Nephron (organoid): ENCODE measurements around the gene SMIM41.

ENCODE experiments used
- H3K27ac Mint-ChIP-seq, 3 experiments: 2 replicates each; pipeline ENCODE4 v1.8.0; 2020; ENCODE audit warnings: mixed read lengths in 3 of 3, mild to moderate bottlenecking in 2 of 3, moderate library complexity in 1 of 3
- H3K27me3 Mint-ChIP-seq: 2 replicates; pipeline ENCODE4 v1.8.0; 2021; ENCODE audit warnings: low read depth, mild to moderate bottlenecking, moderate library complexity, mixed read lengths
- H3K36me3 Mint-ChIP-seq: 2 replicates; pipeline ENCODE4 v1.8.0; 2020; ENCODE audit warnings: low read depth, mixed read lengths
- H3K4me1 Mint-ChIP-seq: 2 replicates; pipeline ENCODE4 v1.8.0; 2020; ENCODE audit warnings: mixed read lengths
- H3K4me3 Mint-ChIP-seq, 3 experiments: 2 replicates each; pipeline ENCODE4 v1.8.0; 2020; ENCODE audit warnings: mild to moderate bottlenecking in 3 of 3, mixed read lengths in 3 of 3, moderate library complexity in 2 of 3
- H3K9me3 Mint-ChIP-seq: 2 replicates; pipeline ENCODE4 v1.8.0; 2020; ENCODE audit warnings: mixed read lengths
- TF ChIP-seq, protein P1 (sequence below), 3 experiments: fragments of 200-600 bp; sonication (generic); IDR thresholded peaks; one replicate each; pipeline ENCODE4 v1.5.0; 2021; ENCODE audit warnings: antibody characterized with exemption in 3 of 3; ENCODE audit not compliant: unreplicated experiment in 3 of 3

Gene SMIM41

DNA sequence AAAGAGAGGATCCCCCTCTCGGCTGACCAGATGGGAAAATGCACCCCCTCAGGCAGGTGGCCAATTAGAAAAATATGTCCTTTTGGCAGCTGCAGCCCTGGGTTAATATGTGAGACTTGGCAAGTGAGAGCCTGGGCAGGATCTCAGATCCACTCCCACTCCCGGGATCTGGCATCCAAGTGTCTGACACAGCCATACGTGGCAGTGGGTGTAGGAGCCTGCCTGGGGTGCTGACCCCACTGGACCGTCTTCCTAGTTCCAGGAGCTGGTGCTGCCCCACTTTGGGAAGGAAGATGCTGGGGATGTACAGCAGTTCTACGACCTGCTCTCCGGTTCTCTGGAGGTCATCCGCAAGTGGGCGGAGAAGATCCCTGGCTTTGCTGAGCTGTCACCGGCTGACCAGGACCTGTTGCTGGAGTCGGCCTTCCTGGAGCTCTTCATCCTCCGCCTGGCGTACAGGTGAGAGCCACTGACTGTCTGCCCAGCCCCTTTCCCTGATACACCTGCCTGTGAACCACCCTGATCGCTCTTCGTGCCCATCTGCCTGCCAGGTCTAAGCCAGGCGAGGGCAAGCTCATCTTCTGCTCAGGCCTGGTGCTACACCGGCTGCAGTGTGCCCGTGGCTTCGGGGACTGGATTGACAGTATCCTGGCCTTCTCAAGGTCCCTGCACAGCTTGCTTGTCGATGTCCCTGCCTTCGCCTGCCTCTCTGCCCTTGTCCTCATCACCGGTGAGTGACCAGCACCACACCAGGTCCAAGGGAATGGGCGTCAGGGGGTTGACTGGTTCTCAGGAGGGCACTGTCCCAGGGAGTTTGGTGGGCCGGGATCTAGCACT lies 22.5 kb upstream of the SMIM41 start:
- Mint-ChIP-seq H3K27me3 (no peaks in the 10 kb centered on the region), H3K9me3 (no peaks in the 10 kb centered on the region), H3K4me3 (no peak overlapping the region), H3K4me1 (peaks cover 30% of the 10 kb centered on the region), H3K27ac (no peak overlapping the region), H3K36me3 (no peaks in the 10 kb centered on the region)
- TF ChIP-seq, protein P1, sequence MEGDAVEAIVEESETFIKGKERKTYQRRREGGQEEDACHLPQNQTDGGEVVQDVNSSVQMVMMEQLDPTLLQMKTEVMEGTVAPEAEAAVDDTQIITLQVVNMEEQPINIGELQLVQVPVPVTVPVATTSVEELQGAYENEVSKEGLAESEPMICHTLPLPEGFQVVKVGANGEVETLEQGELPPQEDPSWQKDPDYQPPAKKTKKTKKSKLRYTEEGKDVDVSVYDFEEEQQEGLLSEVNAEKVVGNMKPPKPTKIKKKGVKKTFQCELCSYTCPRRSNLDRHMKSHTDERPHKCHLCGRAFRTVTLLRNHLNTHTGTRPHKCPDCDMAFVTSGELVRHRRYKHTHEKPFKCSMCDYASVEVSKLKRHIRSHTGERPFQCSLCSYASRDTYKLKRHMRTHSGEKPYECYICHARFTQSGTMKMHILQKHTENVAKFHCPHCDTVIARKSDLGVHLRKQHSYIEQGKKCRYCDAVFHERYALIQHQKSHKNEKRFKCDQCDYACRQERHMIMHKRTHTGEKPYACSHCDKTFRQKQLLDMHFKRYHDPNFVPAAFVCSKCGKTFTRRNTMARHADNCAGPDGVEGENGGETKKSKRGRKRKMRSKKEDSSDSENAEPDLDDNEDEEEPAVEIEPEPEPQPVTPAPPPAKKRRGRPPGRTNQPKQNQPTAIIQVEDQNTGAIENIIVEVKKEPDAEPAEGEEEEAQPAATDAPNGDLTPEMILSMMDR (IDR thresholded peaks at IDR 0.05; ENCODE audit: unreplicated experiment in 3 of 3) = no peak

DNA sequence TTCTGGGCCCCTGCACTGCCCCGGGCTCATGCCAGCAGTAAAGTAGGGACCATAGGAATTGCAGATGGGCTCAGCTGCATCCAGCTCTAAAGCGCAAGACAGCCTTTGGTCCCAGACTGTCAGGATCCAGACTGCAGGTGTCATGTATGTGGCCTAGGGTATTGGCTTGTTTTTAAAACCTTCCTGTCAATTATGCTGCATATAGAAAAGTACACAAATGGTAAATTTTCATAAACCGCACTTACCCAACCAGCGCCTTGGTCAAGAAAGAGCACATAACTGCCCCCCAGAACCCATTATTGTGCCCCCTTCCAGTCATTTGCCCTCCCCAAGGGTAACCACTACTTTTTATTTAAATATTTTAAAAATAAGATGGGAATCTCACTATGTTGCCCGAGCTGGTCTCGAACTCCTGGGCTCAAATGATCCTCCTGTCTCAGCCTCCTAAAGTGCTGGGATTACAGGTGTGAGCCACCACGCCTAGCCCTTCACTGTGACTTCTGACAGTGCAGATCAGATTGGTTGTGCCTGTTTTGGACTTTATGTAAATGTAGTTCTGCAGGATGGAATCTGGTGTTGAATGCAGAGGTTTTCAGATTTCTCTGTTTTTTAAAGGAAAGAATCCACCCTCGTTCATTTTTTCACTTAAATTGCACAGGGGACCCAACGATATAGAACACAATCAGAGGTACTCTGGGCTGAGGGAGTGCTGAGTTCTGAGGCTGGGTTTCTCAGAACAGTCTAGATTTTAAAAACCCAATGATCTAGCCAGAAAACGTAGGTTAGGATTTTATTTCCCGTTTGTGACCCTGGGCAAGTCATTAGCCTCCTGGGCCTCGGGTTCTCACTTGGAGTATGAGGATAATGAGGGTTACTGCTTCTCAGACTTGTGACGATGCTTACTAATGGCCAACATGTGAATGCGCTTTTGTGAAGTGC lies 21.6 kb upstream of the SMIM41 start:
- H3K27ac Mint-ChIP-seq = no peak overlapping the region
- peaks cover 22% of the 10 kb centered on the region for H3K4me1 Mint-ChIP-seq
- H3K27me3 Mint-ChIP-seq = no peaks in the 10 kb centered on the region
- no peak overlapping the region for H3K4me3 Mint-ChIP-seq
- H3K9me3 Mint-ChIP-seq = no peaks in the 10 kb centered on the region
- TF ChIP-seq, protein P1 (IDR thresholded peaks at IDR 0.05; ENCODE audit: unreplicated experiment in 3 of 3) = no peak
- H3K36me3 Mint-ChIP-seq = no peaks in the 10 kb centered on the region

DNA sequence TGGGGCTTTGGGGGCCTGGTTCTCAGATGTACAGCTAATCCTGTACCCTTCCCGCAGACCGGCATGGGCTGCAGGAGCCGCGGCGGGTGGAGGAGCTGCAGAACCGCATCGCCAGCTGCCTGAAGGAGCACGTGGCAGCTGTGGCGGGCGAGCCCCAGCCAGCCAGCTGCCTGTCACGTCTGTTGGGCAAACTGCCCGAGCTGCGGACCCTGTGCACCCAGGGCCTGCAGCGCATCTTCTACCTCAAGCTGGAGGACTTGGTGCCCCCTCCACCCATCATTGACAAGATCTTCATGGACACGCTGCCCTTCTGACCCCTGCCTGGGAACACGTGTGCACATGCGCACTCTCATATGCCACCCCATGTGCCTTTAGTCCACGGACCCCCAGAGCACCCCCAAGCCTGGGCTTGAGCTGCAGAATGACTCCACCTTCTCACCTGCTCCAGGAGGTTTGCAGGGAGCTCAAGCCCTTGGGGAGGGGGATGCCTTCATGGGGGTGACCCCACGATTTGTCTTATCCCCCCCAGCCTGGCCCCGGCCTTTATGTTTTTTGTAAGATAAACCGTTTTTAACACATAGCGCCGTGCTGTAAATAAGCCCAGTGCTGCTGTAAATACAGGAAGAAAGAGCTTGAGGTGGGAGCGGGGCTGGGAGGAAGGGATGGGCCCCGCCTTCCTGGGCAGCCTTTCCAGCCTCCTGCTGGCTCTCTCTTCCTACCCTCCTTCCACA lies 20.7 kb upstream of the SMIM41 start:
- H3K27ac Mint-ChIP-seq = no peak overlapping the region
- no peaks in the 10 kb centered on the region for H3K9me3 Mint-ChIP-seq
- H3K27me3 Mint-ChIP-seq = no peaks in the 10 kb centered on the region
- H3K36me3 Mint-ChIP-seq = no peaks in the 10 kb centered on the region
- TF ChIP-seq, protein P1 (IDR thresholded peaks at IDR 0.05; ENCODE audit: unreplicated experiment in 3 of 3) = no peak
- H3K4me3 Mint-ChIP-seq = no peak overlapping the region
- H3K4me1 Mint-ChIP-seq = peaks cover 24% of the 10 kb centered on the region

DNA sequence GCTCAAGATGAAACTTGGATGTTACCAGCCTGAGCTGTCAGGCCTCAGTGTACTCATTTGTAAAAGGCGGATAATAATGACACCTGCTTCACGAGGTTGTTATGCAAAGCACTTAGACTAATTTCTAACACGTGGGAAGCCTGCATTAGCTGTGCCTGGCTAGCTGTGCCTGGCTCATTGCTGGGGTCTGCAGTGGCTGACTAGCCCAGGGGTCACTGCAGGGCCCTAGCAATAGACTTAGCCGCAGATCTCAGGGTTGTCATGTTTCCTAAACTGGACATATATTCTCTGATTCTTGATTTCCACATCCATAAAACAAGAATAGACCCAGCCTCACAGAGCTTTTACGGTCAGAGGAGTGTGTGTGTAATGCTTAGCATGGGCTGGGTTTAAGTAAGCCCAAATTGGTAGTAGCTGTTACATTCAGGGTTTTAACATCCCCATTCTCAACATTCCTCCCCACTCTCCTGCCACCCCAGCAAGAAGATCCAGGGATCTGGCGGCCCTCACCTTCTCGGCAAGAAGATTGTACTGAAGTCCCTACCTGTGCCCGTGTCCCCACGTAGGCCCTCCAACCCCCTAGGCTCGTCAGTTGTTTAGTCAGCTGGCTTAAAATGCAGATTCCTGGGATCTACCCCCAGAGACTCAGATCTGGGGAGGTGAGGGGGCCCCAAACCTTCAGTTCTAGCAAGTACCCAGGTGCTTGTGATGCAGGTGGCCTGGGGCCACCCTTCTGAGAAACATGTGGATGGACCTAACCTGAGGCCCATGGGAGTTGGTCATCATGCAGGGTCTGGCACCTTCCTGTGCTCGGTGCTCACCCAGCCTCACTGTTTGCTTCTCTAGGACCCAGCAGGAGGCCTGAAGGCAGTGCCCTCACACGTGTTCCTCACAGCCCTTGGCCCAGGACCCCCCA lies 19.7 kb upstream of the SMIM41 start:
- peaks cover 25% of the 10 kb centered on the region for H3K4me1 Mint-ChIP-seq
- TF ChIP-seq, protein P1 (IDR thresholded peaks at IDR 0.05; ENCODE audit: unreplicated experiment in 3 of 3) = no peak
- no peaks in the 10 kb centered on the region for H3K27me3 Mint-ChIP-seq
- H3K36me3 Mint-ChIP-seq = no peaks in the 10 kb centered on the region
- H3K9me3 Mint-ChIP-seq = no peaks in the 10 kb centered on the region
- no peak overlapping the region for H3K4me3 Mint-ChIP-seq
- no peak overlapping the region for H3K27ac Mint-ChIP-seq
